HG02870 (cell line): Measurements from ENCODE around the gene MTG2.

ENCODE experiments used
- ATAC-seq: cut with Tn5 transposase; IDR thresholded peaks from one replicate; pipeline ENCODE4 v1.9.1; 2021; ENCODE audit warnings: mild to moderate bottlenecking, moderate library complexity; ENCODE audit not compliant: unreplicated experiment

MTG2 gene

DNA sequence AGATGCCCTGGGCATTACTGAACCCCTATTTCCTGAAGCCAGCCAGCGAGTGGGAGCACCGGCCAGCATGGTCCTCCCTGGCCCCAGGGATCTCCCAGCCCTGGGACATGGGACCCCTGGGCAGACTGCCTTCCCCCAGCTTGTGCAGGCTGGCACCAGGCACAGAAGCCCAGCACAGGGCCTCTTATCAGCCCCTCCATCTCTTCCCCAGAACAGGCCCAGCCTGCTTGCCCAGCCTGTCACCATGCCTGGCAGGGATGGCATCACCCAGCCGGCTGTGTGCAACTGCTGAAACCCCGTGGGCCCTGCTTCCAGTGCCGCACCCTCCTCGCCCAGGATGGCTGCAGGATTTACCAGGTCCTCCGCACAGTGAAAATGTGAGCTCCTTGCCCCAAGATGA lies 49.4 kb downstream of the MTG2 start:
- ATAC-seq: no peak

DNA sequence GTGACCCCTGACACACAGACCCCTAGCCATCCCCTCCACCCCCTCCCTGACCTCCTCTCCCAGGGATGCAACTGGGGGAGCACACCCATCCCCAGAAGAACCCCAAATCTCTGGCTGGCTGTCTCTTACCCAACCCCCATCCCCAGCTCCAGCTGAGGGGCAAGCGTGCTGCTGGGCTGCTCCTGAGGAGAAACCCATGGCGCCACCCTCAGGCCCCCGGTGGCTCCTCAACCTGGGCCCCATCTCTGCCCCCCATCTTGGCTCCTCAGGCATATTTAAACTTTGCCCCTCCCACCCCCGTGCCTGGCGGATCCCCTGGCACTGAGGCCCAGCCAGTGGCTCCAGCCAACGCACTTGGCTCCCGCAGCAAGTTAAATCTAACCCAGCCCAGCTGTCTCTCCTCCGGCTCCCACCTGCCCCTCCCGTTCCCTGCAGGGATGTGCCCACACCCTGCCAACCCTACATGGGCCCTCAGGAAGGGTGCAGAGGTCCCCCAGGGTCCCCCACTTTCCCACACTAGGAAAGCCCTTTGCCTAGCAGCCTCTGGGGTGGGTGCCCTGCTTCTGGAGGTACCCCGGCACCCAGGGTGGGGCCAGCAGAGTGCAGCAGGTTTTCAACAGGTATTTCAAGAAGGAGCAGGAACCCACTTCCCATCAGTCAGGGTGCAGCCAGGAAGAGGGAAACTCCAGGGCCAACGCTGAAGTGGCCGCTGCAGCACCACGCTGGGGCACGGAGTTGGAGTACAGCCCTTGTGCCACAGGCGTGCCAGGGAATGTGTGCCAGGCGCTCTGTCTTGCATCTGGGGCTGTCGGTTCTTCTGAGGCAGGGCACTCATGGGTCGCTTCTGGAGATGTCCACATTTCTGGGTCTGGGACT lies 50.2 kb downstream of the MTG2 start:
- ATAC-seq: no peak

DNA sequence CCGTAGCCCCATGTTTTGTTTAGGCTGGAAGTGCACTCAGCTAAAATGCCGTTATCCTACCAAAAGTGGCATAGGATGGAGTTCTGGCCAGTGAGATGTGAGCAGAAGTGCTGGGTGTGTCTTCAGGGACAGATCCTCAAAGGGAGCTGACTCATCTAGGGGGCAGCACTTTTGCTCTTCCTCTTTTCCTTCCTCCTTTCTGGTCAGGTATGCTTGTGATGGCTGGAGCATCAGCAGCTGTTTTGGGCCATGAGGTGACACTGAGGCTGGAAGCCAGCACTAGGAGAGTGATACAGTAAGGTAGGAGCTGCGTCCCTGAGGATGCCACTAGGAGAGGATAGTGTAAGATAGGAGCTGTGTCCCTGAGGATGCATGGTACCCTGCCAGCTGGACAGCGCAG lies 50.9 kb downstream of the MTG2 start:
- ATAC-seq: no peak

DNA sequence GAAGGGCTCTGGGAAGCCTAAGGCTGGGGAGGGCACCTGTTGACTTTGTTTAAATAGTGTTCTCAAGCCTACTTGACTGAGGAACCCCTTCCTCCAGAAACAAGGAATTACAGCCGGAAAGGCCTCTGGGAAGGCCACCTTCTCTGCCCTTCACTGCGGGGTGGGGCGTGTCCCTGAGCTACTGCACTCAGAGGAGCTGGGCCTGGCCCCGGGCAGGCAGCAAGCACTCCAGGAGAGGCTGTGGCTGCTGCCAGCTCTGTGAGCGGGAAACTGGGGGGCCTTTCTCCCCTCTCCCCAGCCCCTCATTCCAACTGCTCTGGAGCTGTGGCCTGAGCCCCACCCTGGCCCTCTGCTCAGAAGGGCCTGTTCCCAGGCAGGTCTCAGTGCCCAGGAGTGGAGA lies 51.5 kb downstream of the MTG2 start:
- ATAC-seq: no peak

DNA sequence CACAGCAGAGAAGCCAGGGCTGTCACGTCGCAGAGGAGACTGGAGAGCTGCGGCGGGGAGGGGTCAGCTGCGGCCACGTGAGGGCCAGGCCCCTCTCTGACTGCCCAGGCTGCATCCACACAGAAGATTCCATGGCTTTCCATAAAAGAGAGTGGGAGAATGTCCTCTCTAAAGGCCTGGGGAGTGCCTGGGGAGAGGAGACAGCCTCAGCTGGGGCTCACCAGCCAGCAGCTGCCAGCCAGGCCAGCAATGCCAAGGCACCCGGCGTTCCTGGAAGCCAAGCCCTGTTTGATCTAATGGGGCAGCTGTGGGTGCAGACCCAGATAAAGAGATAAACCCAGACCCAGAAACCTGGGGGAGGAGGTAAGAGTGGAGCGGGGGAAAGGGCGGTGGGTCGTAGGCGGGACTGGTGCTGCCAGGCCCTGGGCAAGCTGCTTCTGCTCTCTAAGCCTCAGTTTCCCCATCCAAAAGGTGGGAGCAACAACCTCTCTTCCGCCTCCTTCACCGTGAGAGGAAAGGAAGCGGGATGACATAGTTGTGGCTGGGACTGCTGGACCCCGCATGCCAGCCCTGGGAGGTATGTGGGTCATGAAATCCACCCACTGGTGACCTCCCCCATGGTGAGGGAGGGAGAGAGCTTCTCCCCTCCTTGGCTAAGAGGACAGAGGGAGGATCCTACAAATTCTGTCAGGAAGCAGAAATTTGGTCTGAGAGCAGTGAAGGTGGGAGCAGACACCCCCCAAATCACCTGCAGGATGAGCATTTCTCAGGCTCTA lies 52.4 kb downstream of the MTG2 start:
- no peak for ATAC-seq

DNA sequence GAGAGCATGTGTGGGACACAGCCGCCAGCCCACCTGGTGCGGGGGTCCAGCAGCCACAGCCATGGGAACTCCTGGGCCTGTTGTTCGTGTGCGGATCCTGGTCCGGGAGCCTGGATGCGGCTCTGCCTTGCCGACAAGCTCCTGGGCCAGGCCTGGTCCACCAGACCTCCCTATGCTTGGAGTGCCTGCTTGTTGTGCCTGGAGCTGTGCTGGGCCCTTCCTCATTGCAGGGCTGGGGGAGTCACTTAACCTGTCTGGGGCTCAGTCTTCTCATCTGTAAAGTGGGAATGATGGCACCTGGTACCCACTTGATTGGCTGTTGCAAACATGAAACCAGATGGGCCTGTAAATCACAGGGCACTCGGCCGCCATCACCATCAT lies 52.9 kb downstream of the MTG2 start:
- ATAC-seq: no peak

DNA sequence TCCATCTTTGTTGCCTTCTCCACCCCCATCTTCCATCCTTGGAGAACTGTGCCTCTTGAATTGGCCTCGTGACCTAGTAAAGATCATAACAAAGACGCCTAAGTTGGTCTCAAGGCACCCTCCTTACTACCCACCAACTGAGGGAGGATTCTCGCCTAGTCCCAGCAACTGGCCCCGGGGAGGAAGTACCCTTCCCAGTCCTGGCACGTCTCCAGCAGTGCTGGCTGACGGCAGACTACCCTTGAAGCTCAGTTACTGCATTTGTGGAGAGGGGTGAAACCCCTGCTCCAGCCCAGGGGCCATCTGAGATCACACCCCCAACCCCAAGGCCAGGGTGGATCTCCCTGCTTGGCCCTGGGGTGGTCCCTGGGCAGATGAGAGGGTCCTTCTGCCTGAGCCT lies 53.4 kb downstream of the MTG2 start:
- ATAC-seq: no peak

DNA sequence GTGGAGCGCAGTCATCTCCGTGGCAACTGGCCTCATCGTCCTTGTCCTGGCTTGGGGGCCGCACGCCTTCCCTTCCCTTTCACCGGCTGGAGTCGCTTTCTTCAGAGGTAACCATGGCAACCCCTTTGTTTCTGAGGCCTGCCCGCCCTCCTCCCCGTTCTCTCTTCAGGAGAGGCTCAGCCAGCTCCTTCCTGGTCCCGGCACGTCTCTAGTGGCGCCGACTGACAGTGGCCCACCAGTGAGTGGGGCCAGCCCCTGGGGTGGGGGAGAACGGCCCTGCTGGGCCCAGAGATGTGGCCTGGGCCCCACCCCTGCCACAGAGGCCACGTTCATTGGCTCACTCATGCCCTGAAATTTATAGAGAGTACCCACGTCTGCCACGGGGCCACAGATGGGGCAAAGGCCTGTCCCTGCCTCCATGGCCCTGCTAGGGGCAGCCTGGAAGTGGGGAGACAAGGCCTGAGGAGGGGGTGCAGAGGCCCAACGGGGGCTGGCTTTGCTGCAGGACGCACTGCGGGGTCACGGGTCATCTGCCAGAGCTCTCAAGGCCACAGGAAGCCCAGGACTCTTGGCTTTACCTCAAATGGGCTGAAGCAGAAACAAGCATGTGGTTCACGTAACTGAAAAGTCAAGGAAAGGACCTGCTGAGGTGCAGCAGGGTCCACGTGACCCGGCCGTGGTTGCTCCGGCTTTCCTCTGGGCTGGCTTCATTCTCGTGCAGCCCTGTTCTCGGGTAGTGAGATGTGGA lies 54.1 kb downstream of the MTG2 start:
- no peak for ATAC-seq

DNA sequence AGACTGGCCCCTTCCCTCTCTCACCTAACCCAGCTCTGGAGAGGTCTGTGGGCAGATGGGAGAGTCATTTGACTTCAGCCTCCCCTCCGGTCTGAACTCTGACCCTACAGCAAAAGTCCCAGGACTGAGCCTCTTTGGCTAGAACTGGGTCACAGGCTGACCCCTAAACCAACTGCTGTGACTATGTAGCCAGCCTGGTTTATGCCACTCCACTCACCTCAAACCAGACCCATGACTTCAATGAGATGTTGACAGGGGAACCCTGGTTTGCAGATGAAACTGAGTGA lies 54.6 kb downstream of the MTG2 start:
- ATAC-seq: no peak

DNA sequence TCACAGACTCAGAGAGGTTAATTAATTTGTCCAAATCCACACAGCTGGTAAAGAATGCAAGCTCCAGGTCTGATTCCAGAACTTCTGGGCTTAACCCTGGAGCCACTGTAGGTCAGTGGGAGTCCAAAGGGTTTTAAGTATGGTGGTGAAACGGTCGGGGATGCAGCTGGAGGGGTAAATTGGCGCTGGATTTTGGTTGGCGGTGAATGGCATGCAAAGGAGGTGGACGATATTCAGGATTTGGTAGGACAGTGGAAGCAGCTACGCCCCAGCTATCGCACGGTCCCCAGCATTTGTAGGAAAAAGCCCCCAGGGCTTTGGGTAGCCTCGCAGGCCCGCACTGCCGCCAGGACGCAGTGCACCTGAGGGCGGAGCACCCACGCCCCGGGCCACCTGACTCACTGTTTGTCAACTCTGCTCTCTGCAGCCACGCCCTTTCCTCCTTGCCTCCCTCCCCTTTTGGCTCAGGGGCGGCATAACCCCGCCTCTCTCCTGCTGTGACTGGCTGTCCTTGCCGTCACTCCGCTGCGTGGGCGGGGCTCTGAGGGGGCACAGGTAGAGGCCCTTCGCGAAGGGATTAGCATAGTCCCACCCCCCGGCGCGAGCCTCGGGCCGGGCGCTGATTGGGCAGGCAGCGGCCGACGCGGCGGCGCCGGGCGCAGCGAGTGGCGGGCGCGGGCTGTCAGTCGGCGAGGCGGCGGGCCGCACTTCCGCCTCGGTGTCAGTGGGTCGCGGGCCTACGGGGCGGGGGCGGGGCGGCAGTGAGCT lies 55.2 kb downstream of the MTG2 start, which contains the start of gene OSBPL2:
Gene OSBPL2, plus strand, starts transcription at position 721 of the 768 bp plus-strand sequence. CDS start 17,664 bp downstream, outside the sequence.
- peak; percentile 98 for ATAC-seq

DNA sequence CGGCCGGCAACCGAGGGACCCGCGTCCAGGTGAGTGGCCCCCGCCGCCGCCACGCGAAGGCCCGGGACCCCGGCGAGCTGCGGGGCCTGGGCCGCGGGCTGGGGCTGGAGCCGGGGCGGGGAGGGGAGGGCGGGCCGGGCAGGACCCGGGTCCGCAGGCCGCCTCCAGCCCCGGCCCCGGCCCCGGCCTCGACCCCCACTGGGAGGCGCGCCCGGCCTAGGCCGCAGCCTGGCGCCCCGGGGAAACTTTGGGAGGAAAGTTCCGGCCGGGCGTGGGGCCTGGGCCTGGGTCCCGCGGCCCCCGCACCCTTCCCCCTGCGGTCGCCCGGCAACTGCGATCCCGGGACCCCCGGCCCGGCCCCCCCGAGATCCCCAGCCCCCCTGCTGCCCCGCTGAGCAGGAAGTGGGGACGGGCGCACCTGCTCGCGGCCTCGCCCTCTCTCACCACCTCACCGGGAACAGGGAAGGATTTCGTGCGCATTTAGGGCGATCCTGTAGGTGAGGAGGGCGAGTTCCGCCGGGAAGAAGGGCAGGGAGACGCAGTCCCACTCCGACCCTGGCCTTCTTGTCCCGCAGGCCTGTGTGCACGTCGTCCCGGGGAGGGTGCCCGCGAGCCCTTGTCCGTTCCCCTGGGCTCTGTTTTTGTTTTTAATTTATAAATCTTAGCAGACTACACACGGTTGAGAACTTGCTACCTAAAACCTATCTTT lies 55.9 kb downstream of the MTG2 start:
- no peak for ATAC-seq

DNA sequence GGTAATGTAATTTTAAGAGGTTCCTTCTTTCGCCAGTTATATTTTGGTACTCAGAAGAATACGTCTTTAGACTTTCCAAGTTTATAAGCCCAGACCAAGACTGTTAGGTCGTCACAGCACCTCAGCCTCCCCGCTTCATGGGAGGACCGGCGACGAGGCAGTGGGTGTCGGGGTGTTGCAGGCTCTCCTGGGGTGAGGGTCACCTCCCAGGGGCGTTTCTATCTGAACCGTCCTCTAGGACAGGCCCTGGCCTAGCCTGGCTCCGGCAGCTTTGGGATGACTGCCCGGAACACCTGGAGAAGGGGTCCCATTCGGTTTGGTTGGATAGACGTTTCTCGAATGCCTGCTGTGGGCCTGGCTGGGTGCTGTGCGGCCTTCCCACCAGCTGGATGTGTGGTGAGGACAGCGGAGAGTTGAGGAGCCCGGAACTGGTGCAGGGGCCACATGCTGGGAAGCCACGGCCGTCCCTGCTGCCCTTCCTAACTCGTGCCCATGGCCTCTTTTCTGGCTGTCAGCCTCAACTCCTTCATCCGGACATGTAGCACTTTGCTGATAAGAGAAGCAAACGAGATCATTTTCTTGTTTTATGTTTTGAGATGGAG lies 56.6 kb downstream of the MTG2 start:
- ATAC-seq: no peak

DNA sequence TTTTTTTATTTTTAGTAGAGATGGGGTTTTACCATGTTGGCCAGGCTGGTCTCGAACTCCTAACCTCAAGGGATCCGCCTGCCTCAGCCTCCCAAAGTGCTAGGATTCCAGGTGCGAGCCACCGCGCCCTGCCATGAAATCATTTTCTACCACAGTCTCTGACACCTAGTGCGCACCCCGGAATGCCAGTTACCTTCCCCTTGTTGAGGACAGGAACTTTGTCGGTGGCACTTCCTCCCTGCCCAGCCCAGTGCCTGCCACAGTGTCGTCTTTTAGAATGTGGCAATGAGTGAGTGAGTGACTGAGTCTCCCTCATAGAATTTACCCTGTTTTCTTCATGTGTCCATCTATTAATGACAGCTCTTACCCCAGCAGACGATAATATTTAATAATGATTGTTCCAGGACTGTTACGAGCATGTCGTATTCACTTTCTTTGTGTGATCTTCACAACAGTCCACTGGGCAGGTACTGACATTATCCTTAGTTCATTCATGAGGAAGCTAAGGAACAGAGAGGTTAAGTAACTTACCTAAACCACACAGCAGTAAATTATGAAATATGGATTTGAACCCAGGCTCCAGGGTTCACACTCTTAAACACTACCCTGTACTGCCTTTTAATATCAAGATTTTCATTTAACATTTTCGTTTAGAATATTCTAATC lies 57.3 kb downstream of the MTG2 start:
- no peak for ATAC-seq

DNA sequence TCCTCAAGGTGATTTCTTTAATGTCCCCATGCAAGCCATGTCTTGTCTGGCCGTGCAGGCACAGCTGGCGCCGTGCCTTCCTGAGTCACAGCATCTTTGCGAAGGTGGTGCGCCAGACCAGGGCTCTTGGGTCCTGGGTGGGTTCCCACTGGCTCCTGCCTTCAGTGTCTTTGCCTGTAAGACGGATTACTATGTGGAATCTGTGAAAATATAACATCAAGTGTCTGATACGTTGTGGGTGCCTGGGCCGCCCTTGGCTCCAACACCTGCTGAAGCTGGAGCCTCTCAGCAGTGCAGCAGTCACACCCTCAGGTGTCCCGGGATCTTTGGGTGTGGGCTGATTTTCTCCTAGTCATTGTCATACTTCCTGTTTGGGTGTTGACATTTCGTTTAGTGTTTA lies 58.7 kb downstream of the MTG2 start:
- ATAC-seq: no peak

DNA sequence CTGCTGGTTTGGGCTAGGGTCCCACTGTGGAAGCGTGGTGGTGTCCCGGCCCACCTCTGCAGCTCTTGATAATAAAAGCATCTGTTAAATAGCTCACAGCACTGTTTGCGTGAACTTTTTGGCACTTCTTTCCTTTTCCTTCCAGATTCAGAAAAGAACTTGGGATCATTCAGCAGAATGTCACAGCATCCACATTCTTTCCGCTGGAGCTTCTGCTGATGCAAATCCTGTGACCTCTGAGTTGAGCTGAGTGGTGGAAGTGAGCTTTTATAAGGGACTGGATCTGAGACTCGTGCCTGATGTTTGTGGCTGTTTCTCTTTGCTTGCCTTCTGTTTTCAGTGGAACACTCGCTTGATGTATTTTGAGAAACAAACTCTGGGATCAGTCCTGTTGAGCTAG lies 59.3 kb downstream of the MTG2 start:
- ATAC-seq: no peak

DNA sequence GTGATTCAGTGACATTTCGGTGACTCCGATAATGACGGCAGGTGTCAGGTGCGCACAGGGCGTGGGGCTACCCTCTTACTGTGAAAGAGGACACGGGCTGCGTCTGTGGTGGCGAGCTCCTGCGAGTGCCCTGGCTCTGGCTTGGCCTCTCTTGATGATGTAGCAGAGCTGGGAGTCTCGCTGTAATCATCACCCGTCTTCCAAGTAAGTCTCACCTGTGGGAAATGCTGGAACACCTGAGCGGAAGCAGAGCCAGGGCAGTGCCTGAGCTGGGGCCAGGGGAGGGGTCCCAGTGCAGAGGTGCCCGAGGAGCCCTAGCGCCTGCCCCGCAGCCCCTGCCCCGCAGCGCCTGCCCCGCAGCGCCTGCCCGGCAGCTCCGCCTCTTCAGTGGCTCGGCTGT lies 60.3 kb downstream of the MTG2 start:
- no peak for ATAC-seq

DNA sequence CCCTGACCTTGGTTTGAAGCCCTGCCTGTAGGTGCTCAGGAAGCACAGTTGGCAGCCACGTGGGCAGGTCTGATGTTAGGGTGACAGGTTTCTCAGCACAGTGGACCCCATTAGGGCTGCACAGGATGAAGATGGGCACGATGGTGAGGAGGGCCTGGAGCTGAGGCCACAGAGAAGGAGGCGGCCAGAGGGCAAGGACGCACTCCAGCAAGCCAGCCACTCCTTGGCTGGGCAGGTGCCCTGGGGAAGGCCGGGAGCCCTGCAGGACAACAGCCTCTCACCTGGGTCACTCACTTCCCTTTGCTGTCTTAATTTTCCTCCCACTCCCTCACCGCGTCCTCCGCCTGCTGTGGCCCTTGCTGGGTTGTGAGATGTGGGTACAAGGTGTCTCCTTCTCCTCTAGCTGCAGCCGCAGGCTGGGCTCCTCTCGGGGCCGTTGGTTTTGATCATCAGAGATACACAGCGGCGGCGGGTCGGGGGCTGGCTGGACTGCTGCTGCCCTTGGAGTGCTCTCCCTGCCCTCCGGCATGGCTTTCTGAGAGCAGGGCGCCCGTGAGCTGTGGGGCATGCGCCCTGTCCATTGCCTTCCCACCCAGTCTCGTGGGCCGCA lies 61.2 kb downstream of the MTG2 start:
- no peak for ATAC-seq

DNA sequence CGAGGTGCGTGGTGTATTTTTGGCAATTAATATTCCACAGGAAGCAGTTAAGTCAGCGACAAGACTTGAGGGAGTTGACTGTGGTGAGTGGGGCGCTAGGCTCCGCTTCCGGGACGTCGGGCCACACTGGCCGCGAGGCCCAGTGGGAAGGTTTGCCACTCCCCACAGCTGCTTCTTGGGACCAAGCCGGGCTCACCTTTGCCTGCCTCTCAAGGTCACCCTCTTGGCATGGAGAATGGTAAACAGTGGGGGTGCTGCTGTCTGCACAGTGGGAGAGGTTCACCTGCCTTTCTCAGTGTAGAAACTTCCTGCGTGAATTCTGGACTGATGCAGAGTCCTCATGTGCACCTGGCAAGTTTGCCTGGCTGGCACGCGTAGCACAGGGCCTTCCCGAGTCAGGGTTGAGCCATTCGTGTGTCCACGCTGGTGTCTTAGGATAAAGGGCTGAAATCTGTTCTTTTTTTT lies 61.8 kb downstream of the MTG2 start:
- ATAC-seq: no peak

DNA sequence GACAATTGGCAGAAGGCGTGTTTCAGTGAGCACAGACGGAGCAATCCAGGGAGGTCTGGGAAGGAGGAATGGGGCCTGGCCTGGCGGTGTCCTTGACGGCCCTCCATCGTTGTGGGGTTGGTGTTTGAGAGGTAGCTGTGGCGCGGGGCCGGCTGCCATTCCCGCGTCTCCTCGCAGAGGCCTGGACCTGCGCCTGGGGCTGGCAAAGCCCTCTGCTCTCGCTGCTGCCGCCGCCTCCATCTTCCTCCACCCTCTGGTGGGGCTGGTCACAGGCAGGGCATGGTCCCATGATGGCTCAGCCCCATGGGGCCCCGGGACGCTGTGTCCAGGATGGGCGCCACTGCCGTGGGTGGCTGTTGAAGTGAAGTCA lies 63.1 kb downstream of the MTG2 start:
- ATAC-seq: no peak
